ENCODE measurements around the gene ANKRD13A.
A peak's percentile ranks its signal among the peaks of the same experiment; 100 is the strongest.
"Not testable (repeated sequence)": the region's sequence is repeated elsewhere in the genome, so short reads cannot be mapped to it uniquely, and the experiment has no call there.

Gene ANKRD13A

GRCh38 chr12:109981311-109981710 is 17.9 kb upstream of the ANKRD13A start:
- H3K4me3 ChIP-seq (ENCODE audit: low read depth, low read length) = no peak overlapping the region
- no peak for DNase-seq (ENCODE audit: low read depth)

GRCh38 chr12:109982210-109982609 is 17.0 kb upstream of the ANKRD13A start:
- DNase-seq (ENCODE audit: low read depth) = no peak
- H3K4me3 ChIP-seq (ENCODE audit: low read depth, low read length) = no peak overlapping the region

GRCh38 chr12:109983432-109984142 is 15.6 kb upstream of the ANKRD13A start:
- no peak for DNase-seq (ENCODE audit: low read depth)

GRCh38 chr12:109986236-109986635 is 13.0 kb upstream of the ANKRD13A start:
- not testable (repeated sequence) for DNase-seq (ENCODE audit: low read depth); H3K4me3 ChIP-seq (ENCODE audit: low read depth, low read length)

More at GRCh38 chr12:109983432-109984142, 15.6 kb upstream of the ANKRD13A start:
- no peak overlapping the region for H3K4me3 ChIP-seq (ENCODE audit: low read depth, low read length)

- no peak overlapping the region for H3K4me3 ChIP-seq (ENCODE audit: low read depth, low read length)
- no peak for DNase-seq (ENCODE audit: low read depth)
Observed at GRCh38 chr12:109987615-109988014, 11.6 kb upstream of the ANKRD13A start.

- DNase-seq (ENCODE audit: low read depth) = no peak
- H3K4me3 ChIP-seq (ENCODE audit: low read depth, low read length) = no peak overlapping the region
Observed at GRCh38 chr12:109988274-109988673, 11.0 kb upstream of the ANKRD13A start.

- no peak for DNase-seq (ENCODE audit: low read depth)
- no peak overlapping the region for H3K4me3 ChIP-seq (ENCODE audit: low read depth, low read length)
Observed at GRCh38 chr12:109988903-109989302, 10.3 kb upstream of the ANKRD13A start.

GRCh38 chr12:109989380-109989779 is 9.8 kb upstream of the ANKRD13A start:
- DNase-seq (ENCODE audit: low read depth) = no peak
- H3K4me3 ChIP-seq (ENCODE audit: low read depth, low read length) = no peak overlapping the region

- DNase-seq (ENCODE audit: low read depth) = no peak
- H3K4me3 ChIP-seq (ENCODE audit: low read depth, low read length) = no peak overlapping the region
Observed at GRCh38 chr12:109991586-109991985, 7.6 kb upstream of the ANKRD13A start.

GRCh38 chr12:109993091-109993490 is 6.1 kb upstream of the ANKRD13A start:
- H3K4me3 ChIP-seq (ENCODE audit: low read depth, low read length) = no peak overlapping the region
- DNase-seq (ENCODE audit: low read depth) = no peak

- DNase-seq (ENCODE audit: low read depth) = no peak
- H3K4me3 ChIP-seq (ENCODE audit: low read depth, low read length) = peak overlapping the region; percentile 93
Observed at GRCh38 chr12:109994401-109995175, 4.6 kb upstream of the ANKRD13A start.

- DNase-seq (ENCODE audit: low read depth) = no peak
- H3K4me3 ChIP-seq (ENCODE audit: low read depth, low read length) = peak overlapping the region; percentile 93
Observed at GRCh38 chr12:109995361-109995685, 3.9 kb upstream of the ANKRD13A start.

GRCh38 chr12:109995686-109996482 is 3.3 kb upstream of the ANKRD13A start, which contains the start of gene GIT2:
TSS of gene GIT2 (minus strand) at chr12:109996368. CDS start at chr12:109996224, 144 bp downstream.
- peak; percentile 62 for DNase-seq (ENCODE audit: low read depth)
- peak within 1 kb of the TSS; percentile 93 for H3K4me3 ChIP-seq (ENCODE audit: low read depth, low read length)

- H3K4me3 ChIP-seq (ENCODE audit: low read depth, low read length) = peak overlapping the region; percentile 93
- DNase-seq (ENCODE audit: low read depth) = no peak
Observed at GRCh38 chr12:109996483-109996853, 2.8 kb upstream of the ANKRD13A start.

- no peak overlapping the region for H3K4me3 ChIP-seq (ENCODE audit: low read depth, low read length)
- DNase-seq (ENCODE audit: low read depth) = no peak
Observed at GRCh38 chr12:109997393-109997792, 1.8 kb upstream of the ANKRD13A start.

- H3K4me3 ChIP-seq (ENCODE audit: low read depth, low read length) = peak overlapping the region; percentile 77
- DNase-seq (ENCODE audit: low read depth) = peak; percentile 51
Observed at GRCh38 chr12:109998241-109998903, 858 bp upstream of the ANKRD13A start.

GRCh38 chr12:109999649-109999971 is 380 bp downstream of the ANKRD13A start:
- no peak for DNase-seq (ENCODE audit: low read depth)
- peak overlapping the region; percentile 77 for H3K4me3 ChIP-seq (ENCODE audit: low read depth, low read length)

GRCh38 chr12:109999983-110000505 is 814 bp downstream of the ANKRD13A start:
- DNase-seq (ENCODE audit: low read depth) = no peak
- peak overlapping the region; percentile 77 for H3K4me3 ChIP-seq (ENCODE audit: low read depth, low read length)

- peak; percentile 27 for DNase-seq (ENCODE audit: low read depth)
- no peak overlapping the region for H3K4me3 ChIP-seq (ENCODE audit: low read depth, low read length)
Observed at GRCh38 chr12:110001596-110001995, 2.4 kb downstream of the ANKRD13A start.

All from skeletal muscle cell (primary cell).